ENCODE results near the gene ZFP2. TPM values are rescaled to one million over a fixed set of nuclear protein-coding genes. Genes with fewer than 3 reads are reported as not detected.
"Not testable (repeated sequence)": the region's sequence is repeated elsewhere in the genome, so short reads cannot be mapped to it uniquely, and the experiment has no call there.

Gene ZFP2
- total and polyA plus RNA-seq, 3 experiments from 2014 or later = 0.31 to 0.98 (median 0.40) TPM

DNA sequence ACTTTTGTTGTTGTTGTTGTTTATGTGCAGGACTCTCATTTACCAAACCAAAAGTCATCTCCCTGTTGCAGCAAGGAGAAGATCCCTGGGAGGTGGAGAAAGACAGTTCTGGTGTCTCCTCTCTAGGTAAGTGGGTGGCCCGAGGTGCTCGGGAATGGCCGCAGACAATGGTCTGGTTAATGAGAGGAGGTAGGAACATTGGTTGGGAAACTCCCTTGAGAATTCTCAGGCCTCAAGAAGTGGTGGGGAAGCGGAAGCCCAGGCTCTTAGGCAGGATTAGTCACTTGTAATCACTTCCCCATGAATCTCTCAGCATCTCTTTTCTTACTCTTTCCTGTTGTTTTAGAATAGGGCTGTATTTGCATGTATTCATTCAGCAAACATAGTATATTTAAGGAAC is 28.8 kb upstream of the ZFP2 start:
- Mint-ChIP-seq H3K4me1 (peaks cover 18 to 21% (median 20%) of the 10 kb centered on the region in 3 donors), H3K4me3 (no peak overlapping the region), H3K9me3 (peaks cover under 1 to 13% (median 9%) of the 10 kb centered on the region in 5 donors), H3K36me3 (peaks cover 54 to 86% (median 65%) of the 10 kb centered on the region in 3 donors), H3K27me3 (no peaks in the 10 kb centered on the region), H3K27ac (peak overlapping the region in 1 of 8 donors; percentile 65)
- Histone ChIP-seq H3K36me3 (ENCODE audit: insufficient read depth, low read length) (peaks cover 9% of the 10 kb centered on the region), H3K4me3 (ENCODE audit: low read length) (no peak overlapping the region), H3K27ac (ENCODE audit: low read depth, low read length) (no peak overlapping the region), H3K9me3 (ENCODE audit: low read length) (no peaks in the 10 kb centered on the region), H3K4me1 (ENCODE audit: insufficient read depth, low read length) (peaks cover 2% of the 10 kb centered on the region), H3K27me3 (ENCODE audit: insufficient read depth, low read length, poor library complexity, severe bottlenecking) (no peaks in the 10 kb centered on the region)
- DNase-seq = no peak
- ChIA-PET POLR2A (no interaction called here), CTCF (no interaction called here)

DNA sequence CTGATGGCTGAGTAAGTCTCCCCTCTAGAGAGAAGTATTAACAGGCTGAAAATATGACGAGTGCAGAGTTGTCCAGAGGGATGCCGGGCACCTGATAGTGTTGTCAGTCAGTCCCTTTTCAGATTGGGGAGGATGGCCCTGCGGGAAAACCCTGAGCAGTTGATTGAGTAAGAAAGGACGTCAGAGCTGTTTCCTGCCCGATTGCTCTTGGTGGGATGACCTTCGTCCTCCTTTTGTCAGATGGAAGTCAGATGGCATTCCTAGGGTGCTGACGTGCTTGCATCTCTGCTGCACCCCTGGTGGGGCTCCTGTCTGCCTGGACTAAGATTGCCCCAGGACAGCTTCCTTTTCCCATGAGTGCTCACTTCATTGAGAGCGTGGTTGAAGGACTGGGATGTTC is 26.1 kb upstream of the ZFP2 start:
- Mint-ChIP-seq H3K27me3 (no peaks in the 10 kb centered on the region), H3K4me3 (no peak overlapping the region), H3K27ac (no peak overlapping the region), H3K9me3 (peaks cover 23 to 36% (median 29%) of the 10 kb centered on the region in 5 donors), H3K36me3 (peaks cover 67 to 95% (median 84%) of the 10 kb centered on the region in 3 donors), H3K4me1 (peaks cover 10 to 16% (median 14%) of the 10 kb centered on the region in 3 donors)
- H3K27me3 ChIP-seq (ENCODE audit: insufficient read depth, low read length, poor library complexity, severe bottlenecking) = no peaks in the 10 kb centered on the region
- H3K36me3 ChIP-seq (ENCODE audit: insufficient read depth, low read length) = peaks cover 19% of the 10 kb centered on the region
- no peaks in the 10 kb centered on the region for H3K4me1 ChIP-seq (ENCODE audit: insufficient read depth, low read length)
- H3K4me3 ChIP-seq (ENCODE audit: low read length) = no peak overlapping the region
- H3K9me3 ChIP-seq (ENCODE audit: low read length) = peaks cover 7% of the 10 kb centered on the region
- POLR2A ChIA-PET = no interaction called here
- no peak overlapping the region for H3K27ac ChIP-seq (ENCODE audit: low read depth, low read length)
- CTCF ChIA-PET = no interaction called here
- DNase-seq = no peak

DNA sequence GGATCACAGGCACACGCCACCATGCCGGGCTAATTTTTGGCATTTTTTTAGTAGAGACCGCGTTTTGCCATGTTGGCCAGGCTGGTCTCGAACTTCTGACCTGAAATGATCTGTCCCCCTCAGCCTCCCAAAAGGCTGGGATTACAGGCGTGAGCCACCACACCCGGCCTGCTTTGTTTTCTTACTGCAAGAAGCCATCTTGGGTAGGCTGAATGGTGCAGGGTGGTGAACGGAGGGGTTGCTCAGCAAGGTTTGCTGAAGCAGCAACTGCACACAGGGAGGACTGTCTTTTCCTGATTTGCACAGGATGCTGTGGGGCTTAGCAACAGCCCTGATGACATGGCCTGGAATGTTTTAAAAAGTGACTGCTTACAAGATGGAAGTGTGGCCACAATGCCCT is 25.3 kb upstream of the ZFP2 start:
- CTCF ChIA-PET = no interaction called here
- H3K9me3 ChIP-seq (ENCODE audit: low read length) = peaks cover 12% of the 10 kb centered on the region
- peaks cover 75 to 97% (median 92%) of the 10 kb centered on the region in 3 donors for H3K36me3 Mint-ChIP-seq
- H3K4me3 Mint-ChIP-seq = no peak overlapping the region
- peaks cover 28% of the 10 kb centered on the region for H3K36me3 ChIP-seq (ENCODE audit: insufficient read depth, low read length)
- no peak overlapping the region for H3K27ac Mint-ChIP-seq
- peaks cover 31 to 45% (median 38%) of the 10 kb centered on the region in 5 donors for H3K9me3 Mint-ChIP-seq
- H3K4me1 ChIP-seq (ENCODE audit: insufficient read depth, low read length) = no peaks in the 10 kb centered on the region
- H3K4me3 ChIP-seq (ENCODE audit: low read length) = no peak overlapping the region
- POLR2A ChIA-PET = no interaction called here
- H3K27me3 ChIP-seq (ENCODE audit: insufficient read depth, low read length, poor library complexity, severe bottlenecking) = no peaks in the 10 kb centered on the region
- peaks cover 0 to 3% of the 10 kb centered on the region in 2 donors for H3K27me3 Mint-ChIP-seq
- no peak for DNase-seq
- peaks cover 14 to 16% (median 15%) of the 10 kb centered on the region in 3 donors for H3K4me1 Mint-ChIP-seq
- no peak overlapping the region for H3K27ac ChIP-seq (ENCODE audit: low read depth, low read length)

DNA sequence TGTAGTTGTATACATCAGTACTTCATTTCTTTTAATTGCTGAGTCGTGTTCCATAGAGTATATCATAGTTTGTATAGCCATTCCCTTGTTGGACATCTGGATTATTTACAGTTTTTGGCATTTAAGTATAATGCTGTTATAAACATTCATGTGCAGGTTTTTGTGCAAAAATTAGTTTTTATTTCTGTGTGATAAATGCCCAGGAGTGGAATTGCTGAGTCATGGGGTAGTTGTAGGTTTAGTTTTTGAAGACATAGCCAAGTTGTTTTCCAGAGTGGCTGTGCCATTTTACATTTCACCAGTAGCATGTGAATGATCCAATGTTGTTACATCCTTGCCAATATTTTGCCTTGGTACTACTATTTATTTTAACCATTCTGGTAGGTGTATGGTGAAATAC is 23.4 kb upstream of the ZFP2 start:
- no peak overlapping the region for H3K4me3 ChIP-seq (ENCODE audit: low read length)
- peaks cover 26% of the 10 kb centered on the region for H3K9me3 ChIP-seq (ENCODE audit: low read length)
- Mint-ChIP-seq H3K9me3 (peaks cover 44 to 64% (median 57%) of the 10 kb centered on the region in 5 donors), H3K27me3 (peaks cover 0 to 3% of the 10 kb centered on the region in 2 donors), H3K4me3 (no peak overlapping the region), H3K36me3 (peaks cover 75 to 97% (median 95%) of the 10 kb centered on the region in 3 donors), H3K4me1 (peaks cover 14 to 20% (median 14%) of the 10 kb centered on the region in 3 donors), H3K27ac (no peak overlapping the region)
- no peaks in the 10 kb centered on the region for H3K4me1 ChIP-seq (ENCODE audit: insufficient read depth, low read length)
- no peaks in the 10 kb centered on the region for H3K27me3 ChIP-seq (ENCODE audit: insufficient read depth, low read length, poor library complexity, severe bottlenecking)
- no peak overlapping the region for H3K27ac ChIP-seq (ENCODE audit: low read depth, low read length)
- DNase-seq = no peak
- ChIA-PET POLR2A (no interaction called here), CTCF (no interaction called here)
- peaks cover 33% of the 10 kb centered on the region for H3K36me3 ChIP-seq (ENCODE audit: insufficient read depth, low read length)

DNA sequence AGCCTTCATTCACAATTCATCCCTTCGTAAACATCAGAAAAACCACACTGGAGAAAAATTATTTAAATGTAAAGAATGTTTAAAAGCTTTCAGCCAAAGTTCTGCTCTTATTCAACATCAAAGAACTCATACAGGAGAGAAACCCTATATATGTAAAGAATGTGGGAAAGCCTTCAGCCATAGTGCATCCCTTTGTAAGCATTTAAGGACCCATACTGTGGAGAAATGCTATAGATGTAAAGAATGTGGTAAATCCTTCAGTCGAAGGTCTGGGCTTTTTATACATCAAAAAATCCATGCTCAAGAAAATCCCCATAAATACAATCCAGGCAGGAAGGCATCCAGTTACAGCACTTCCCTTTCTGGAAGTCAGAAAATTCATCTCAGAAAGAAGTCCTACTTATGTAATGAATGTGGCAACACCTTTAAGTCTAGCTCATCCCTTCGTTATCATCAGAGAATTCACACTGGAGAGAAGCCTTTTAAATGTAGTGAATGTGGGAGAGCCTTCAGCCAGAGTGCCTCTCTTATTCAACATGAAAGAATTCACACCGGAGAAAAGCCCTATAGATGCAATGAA is 12.5 kb upstream of the ZFP2 start:
- H3K4me3 ChIP-seq (ENCODE audit: low read length); POLR2A ChIA-PET; DNase-seq; H3K4me1 Mint-ChIP-seq; H3K27ac ChIP-seq (ENCODE audit: low read depth, low read length); CTCF ChIA-PET; H3K27ac Mint-ChIP-seq; H3K27me3 ChIP-seq (ENCODE audit: insufficient read depth, low read length, poor library complexity, severe bottlenecking); H3K4me3 Mint-ChIP-seq; H3K4me1 ChIP-seq (ENCODE audit: insufficient read depth, low read length); H3K27me3 Mint-ChIP-seq: not testable (repeated sequence)
- peaks cover 22% of the 10 kb centered on the region for H3K36me3 ChIP-seq (ENCODE audit: insufficient read depth, low read length)
- peaks cover 47 to 87% (median 83%) of the 10 kb centered on the region in 3 donors for H3K36me3 Mint-ChIP-seq
- H3K9me3 ChIP-seq (ENCODE audit: low read length) = peaks cover 54% of the 10 kb centered on the region
- peaks cover 56 to 91% (median 81%) of the 10 kb centered on the region in 5 donors for H3K9me3 Mint-ChIP-seq

DNA sequence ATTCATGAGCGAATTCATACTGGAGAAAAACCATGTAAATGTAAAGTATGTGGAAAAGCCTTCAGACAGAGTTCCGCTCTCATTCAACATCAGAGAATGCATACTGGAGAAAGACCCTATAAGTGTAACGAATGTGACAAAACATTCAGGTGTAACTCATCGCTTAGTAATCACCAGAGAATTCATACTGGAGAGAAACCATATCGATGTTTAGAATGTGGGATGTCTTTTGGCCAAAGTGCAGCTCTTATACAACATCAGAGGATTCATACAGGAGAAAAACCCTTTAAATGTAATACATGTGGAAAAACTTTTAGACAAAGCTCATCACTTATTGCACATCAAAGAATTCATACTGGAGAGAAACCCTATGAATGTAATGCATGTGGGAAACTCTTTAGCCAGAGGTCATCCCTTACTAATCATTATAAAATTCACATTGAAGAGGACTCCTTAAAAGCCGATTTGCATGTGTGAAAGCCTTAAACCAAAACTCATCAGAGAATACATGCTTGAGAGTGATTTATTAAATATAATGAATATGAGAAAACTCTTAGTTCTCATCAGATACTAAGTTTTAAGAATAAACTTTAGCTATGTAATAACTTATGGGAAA is 11.8 kb upstream of the ZFP2 start:
- Mint-ChIP-seq H3K36me3 (peaks cover 50 to 87% (median 84%) of the 10 kb centered on the region in 3 donors), H3K9me3 (peaks cover 56 to 92% (median 84%) of the 10 kb centered on the region in 5 donors), H3K4me1 (no peaks in the 10 kb centered on the region), H3K27ac (no peak overlapping the region), H3K4me3 (no peak overlapping the region), H3K27me3 (peaks cover 0 to 3% of the 10 kb centered on the region in 2 donors)
- no peak for DNase-seq
- Histone ChIP-seq H3K4me3 (ENCODE audit: low read length) (no peak overlapping the region), H3K36me3 (ENCODE audit: insufficient read depth, low read length) (peaks cover 22% of the 10 kb centered on the region), H3K4me1 (ENCODE audit: insufficient read depth, low read length) (no peaks in the 10 kb centered on the region), H3K9me3 (ENCODE audit: low read length) (peaks cover 54% of the 10 kb centered on the region), H3K27ac (ENCODE audit: low read depth, low read length) (no peak overlapping the region), H3K27me3 (ENCODE audit: insufficient read depth, low read length, poor library complexity, severe bottlenecking) (no peaks in the 10 kb centered on the region)
- POLR2A ChIA-PET = no interaction called here
- CTCF ChIA-PET = no interaction called here

DNA sequence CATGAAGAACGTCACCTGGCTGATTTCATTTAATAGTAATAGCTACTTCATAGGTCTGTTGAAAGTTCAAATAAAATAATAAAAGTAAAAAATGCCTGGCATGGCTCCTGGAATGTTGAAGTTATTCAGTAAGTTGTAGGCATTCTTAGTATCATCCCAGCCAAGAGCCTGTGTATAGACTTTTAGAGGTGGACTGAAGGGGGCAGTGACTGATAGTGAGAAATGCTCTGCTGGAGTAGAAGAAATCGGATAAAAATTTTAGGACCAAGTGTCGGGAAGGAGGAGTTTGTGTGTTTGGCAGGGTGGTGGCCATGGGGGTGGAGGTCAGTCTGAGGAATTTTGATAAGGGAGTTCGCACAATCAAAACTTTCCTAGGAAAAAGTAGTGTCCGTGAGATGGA is 3.6 kb downstream of the ZFP2 start:
- no peak for DNase-seq
- ChIA-PET POLR2A (no interaction called here), CTCF (no interaction called here)
- peaks cover 15 to 56% (median 46%) of the 10 kb centered on the region in 5 donors for H3K9me3 Mint-ChIP-seq
- Histone ChIP-seq H3K27ac (ENCODE audit: low read depth, low read length) (no peak overlapping the region), H3K4me3 (ENCODE audit: low read length) (no peak overlapping the region), H3K27me3 (ENCODE audit: insufficient read depth, low read length, poor library complexity, severe bottlenecking) (no peaks in the 10 kb centered on the region), H3K9me3 (ENCODE audit: low read length) (no peaks in the 10 kb centered on the region), H3K4me1 (ENCODE audit: insufficient read depth, low read length) (no peaks in the 10 kb centered on the region), H3K36me3 (ENCODE audit: insufficient read depth, low read length) (no peaks in the 10 kb centered on the region)
- no peak overlapping the region for H3K27ac Mint-ChIP-seq
- H3K4me3 Mint-ChIP-seq = no peak overlapping the region
- H3K4me1 Mint-ChIP-seq = peaks cover 2 to 6% (median 6%) of the 10 kb centered on the region in 3 donors
- peaks cover 5 to 47% (median 13%) of the 10 kb centered on the region in 3 donors for H3K36me3 Mint-ChIP-seq
- peaks cover 0 to 15% of the 10 kb centered on the region in 2 donors for H3K27me3 Mint-ChIP-seq

DNA sequence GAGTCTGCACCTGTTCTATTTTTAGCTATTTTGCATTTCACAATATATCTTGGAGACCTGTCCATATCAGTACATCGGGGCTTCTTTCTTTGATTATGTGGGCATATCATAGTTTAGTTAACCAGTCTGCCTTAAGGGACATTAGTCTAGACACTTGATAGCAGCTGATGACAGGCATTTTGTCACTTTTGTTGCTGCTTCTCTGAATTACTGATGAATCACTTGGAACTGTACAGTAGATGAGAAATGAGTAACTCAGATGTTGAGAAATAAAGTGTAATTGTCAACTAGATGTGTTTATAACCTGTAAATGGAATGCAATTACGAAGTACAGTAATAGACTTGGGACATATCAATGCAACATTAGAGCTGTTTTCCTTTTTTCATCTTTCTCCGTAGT is 7.1 kb downstream of the ZFP2 start:
- no peak for DNase-seq
- H3K4me1 ChIP-seq (ENCODE audit: insufficient read depth, low read length) = no peaks in the 10 kb centered on the region
- H3K9me3 ChIP-seq (ENCODE audit: low read length) = no peaks in the 10 kb centered on the region
- H3K36me3 ChIP-seq (ENCODE audit: insufficient read depth, low read length) = no peaks in the 10 kb centered on the region
- CTCF ChIA-PET = no interaction called here
- H3K4me3 ChIP-seq (ENCODE audit: low read length) = no peak overlapping the region
- H3K27ac Mint-ChIP-seq = no peak overlapping the region
- H3K4me3 Mint-ChIP-seq = no peak overlapping the region
- H3K36me3 Mint-ChIP-seq = peaks cover 4 to 47% (median 16%) of the 10 kb centered on the region in 3 donors
- no peaks in the 10 kb centered on the region for H3K4me1 Mint-ChIP-seq
- no peak overlapping the region for H3K27ac ChIP-seq (ENCODE audit: low read depth, low read length)
- peaks cover 0 to 6% of the 10 kb centered on the region in 2 donors for H3K27me3 Mint-ChIP-seq
- POLR2A ChIA-PET = no interaction called here
- no peaks in the 10 kb centered on the region for H3K27me3 ChIP-seq (ENCODE audit: insufficient read depth, low read length, poor library complexity, severe bottlenecking)
- peaks cover 15 to 54% (median 36%) of the 10 kb centered on the region in 5 donors for H3K9me3 Mint-ChIP-seq

Data from CD8-positive, alpha-beta memory T cell (primary cell).